ENCODE results near the gene ANKRD52.

ANKRD52 gene

DNA sequence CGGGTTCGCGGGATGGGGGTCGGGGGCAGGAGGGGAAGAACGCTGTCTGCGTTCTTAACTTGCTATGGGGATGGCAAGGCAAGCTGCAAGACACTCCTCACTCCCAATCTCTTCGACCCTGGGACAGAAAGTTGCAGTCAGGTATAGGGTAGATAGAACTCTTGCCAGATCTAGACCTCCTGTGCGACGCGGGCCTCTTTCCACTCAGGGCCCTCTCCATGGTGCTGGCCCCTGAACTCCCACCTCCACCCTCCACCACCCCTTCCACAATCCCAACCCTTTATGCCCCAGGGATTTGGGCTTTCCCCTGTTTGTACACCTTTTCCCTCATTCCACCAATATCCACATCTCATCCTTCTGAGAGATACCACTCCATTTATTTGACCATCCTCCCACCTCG lies 33.2 kb downstream of the ANKRD52 start:
- WGBS, 2 experiments = 88 to 92% methylated on average over 11 of the region's 11 CpGs
- no peak overlapping the region for H3K27ac ChIP-seq (ENCODE audit: insufficient read depth, low read depth, low read length, poor library complexity, severe bottlenecking)
- peaks cover 4% of the 10 kb centered on the region for H3K4me1 ChIP-seq (ENCODE audit: control insufficient read depth, insufficient read depth, low read length)
- H3K4me3 ChIP-seq (ENCODE audit: insufficient read depth, low read depth, low read length) = peak overlapping the region; percentile 55
- no peaks in the 10 kb centered on the region for H3K36me3 ChIP-seq (ENCODE audit: control insufficient read depth, insufficient read depth, low read length)
- H3K27me3 ChIP-seq (ENCODE audit: control insufficient read depth, insufficient read depth, low read length, poor library complexity, severe bottlenecking) = no peaks in the 10 kb centered on the region
- H3K9me3 ChIP-seq (ENCODE audit: control insufficient read depth, low read length) = no peaks in the 10 kb centered on the region

DNA sequence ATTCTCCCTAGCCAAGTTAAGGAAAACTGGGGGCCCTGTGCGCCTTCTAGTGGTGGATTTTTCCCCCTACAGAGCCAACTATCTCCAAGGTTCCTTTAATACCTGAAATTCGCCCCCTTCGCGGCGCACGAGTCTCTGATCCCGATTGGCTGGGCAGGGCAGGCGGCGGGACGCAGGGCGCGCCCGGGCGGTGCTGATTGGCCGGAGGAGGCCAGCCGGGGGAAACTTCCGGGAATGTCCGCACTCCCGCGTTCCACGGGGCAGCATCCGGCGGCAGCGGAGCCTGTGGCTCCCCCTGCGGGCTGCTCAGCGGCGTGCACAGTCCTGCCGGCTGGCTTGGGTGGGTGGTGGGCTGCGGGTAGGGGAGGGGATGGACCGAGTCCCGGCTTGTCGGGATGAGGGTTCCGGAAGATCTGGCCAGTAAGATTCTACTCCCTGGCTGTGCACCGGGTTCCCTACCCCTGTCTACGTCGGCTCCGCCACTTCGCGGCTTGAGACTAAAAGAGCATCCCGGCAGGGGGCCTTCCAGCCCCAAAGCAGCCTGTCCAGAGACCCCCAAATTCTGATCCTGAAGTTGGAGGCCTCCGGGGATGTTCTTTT lies 34.0 kb downstream of the ANKRD52 start, which contains the start of gene NABP2:
Gene NABP2, plus strand, starts transcription at position 241 of the 600 bp plus-strand sequence. CDS start 515 bp downstream, outside the sequence.
- Histone ChIP-seq H3K9me3 (ENCODE audit: control insufficient read depth, low read length) (no peaks in the 10 kb centered on the region), H3K36me3 (ENCODE audit: control insufficient read depth, insufficient read depth, low read length) (no peaks in the 10 kb centered on the region), H3K27ac (ENCODE audit: insufficient read depth, low read depth, low read length, poor library complexity, severe bottlenecking) (peak within 1 kb of the TSS; percentile 52), H3K4me3 (ENCODE audit: insufficient read depth, low read depth, low read length) (peak within 1 kb of the TSS; percentile 55), H3K27me3 (ENCODE audit: control insufficient read depth, insufficient read depth, low read length, poor library complexity, severe bottlenecking) (no peaks in the 10 kb centered on the region), H3K4me1 (ENCODE audit: control insufficient read depth, insufficient read depth, low read length) (peaks cover 4% of the 10 kb centered on the region)
- WGBS, 2 experiments = 3% methylated on average over 41 of the region's 41 CpGs

DNA sequence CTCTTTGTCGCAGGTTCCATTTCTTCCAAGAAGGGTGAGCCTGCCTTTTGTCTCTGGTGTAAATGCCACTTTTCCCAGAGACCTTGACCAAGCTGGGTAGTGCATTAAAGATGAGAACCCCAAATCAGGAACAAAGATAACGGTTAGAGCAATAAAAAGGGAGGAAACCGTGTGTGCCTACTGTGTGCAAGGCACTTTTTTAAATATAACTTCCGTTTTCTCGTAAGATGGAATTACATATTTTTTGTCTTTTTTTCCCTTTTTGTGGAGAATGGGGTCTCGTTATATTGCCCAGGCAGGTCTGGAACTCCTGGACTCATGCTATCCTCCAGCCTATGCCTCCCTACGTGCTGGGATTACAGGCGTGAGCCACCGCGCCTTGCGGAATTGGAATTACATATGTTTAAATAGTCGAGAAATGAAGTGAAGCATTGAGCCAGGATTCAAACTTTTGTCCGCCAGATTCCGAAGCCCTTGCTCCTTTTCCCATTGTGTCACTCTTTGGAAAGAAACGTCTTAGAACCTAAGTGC lies 34.5 kb downstream of the ANKRD52 start:
- no peaks in the 10 kb centered on the region for H3K27me3 ChIP-seq (ENCODE audit: control insufficient read depth, insufficient read depth, low read length, poor library complexity, severe bottlenecking)
- H3K4me3 ChIP-seq (ENCODE audit: insufficient read depth, low read depth, low read length) = peak overlapping the region; percentile 55
- WGBS, 2 experiments = 67 to 71% methylated on average over 15 of the region's 15 CpGs
- H3K9me3 ChIP-seq (ENCODE audit: control insufficient read depth, low read length) = no peaks in the 10 kb centered on the region
- no peaks in the 10 kb centered on the region for H3K36me3 ChIP-seq (ENCODE audit: control insufficient read depth, insufficient read depth, low read length)
- peaks cover 4% of the 10 kb centered on the region for H3K4me1 ChIP-seq (ENCODE audit: control insufficient read depth, insufficient read depth, low read length)
- H3K27ac ChIP-seq (ENCODE audit: insufficient read depth, low read depth, low read length, poor library complexity, severe bottlenecking) = peak overlapping the region; percentile 52

DNA sequence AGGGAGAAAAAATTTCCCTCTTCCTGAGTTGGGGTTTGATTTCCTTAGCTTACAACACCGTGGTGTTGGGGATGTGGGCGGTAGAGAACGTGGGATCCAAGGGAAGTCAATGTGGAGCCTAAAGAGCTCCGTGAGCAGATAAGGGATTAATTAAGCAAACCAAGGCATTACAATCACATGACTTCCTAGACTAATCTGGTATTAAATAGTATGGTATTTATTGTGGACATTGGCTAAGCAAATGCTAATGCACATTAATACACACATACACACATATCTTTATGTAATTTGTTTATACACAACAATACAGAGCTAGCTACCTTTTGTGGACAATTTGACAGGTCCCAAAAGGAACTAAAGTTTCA lies 35.7 kb downstream of the ANKRD52 start:
- 90 to 91% methylated on average over 4 of the region's 4 CpGs for WGBS, 2 experiments

DNA sequence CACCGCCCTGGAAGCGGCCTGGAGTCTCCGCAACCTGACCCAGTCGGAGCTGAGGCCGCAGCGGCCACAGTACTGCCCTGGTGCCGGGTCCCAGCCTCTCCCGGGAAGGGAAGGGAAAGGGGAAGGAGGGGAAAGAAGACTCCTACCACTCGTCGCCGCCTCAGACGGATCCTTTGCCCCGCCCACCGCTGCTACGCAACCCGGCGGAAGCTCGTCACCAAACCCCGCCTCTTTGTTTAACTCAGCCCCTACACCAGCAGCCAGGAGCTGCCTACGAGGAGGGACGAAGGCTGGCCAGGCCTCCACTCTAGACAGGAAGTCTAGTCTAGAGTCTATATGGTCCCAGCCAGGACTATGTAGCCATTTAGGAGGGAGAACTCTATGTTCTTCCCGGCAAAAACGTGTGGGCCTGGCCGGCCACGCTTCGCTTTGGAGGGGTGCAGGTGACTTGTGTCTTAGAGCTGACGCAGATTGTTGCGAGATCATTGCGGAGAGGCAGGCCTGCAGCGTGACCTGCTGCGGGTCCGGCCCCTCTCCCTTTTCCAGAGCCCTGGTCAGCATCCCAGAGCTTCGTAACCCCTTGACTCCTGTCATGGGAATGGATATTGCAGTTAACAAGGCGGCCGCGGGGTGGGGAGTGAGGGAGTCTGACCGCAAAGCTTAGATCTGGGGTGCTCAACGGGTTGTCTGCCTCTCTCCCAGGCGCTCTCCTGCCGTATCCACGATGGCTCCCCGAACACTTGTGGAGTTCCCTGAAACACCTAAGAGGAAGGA lies 36.2 kb downstream of the ANKRD52 start, which contains the start of gene RNF41:
Gene RNF41, minus strand, starts transcription at position 166 of the 774 bp plus-strand sequence. CDS start 7,875 bp downstream, outside the sequence.
- Histone ChIP-seq H3K27me3 (ENCODE audit: control insufficient read depth, insufficient read depth, low read length, poor library complexity, severe bottlenecking) (no peaks in the 10 kb centered on the region), H3K4me3 (ENCODE audit: insufficient read depth, low read depth, low read length) (peak within 1 kb of the TSS; percentile 81), H3K9me3 (ENCODE audit: control insufficient read depth, low read length) (no peaks in the 10 kb centered on the region), H3K27ac (ENCODE audit: insufficient read depth, low read depth, low read length, poor library complexity, severe bottlenecking) (peak within 1 kb of the TSS; percentile 92), H3K36me3 (ENCODE audit: control insufficient read depth, insufficient read depth, low read length) (peaks cover 2% of the 10 kb centered on the region), H3K4me1 (ENCODE audit: control insufficient read depth, insufficient read depth, low read length) (peaks cover 4% of the 10 kb centered on the region)
- WGBS, 2 experiments = 25 to 27% methylated on average over 42 of the region's 42 CpGs

More for the DNA sequence above, 35.7 kb downstream of the ANKRD52 start:
- no peaks in the 10 kb centered on the region for H3K9me3 ChIP-seq (ENCODE audit: control insufficient read depth, low read length)
- H3K36me3 ChIP-seq (ENCODE audit: control insufficient read depth, insufficient read depth, low read length) = no peaks in the 10 kb centered on the region
- H3K27me3 ChIP-seq (ENCODE audit: control insufficient read depth, insufficient read depth, low read length, poor library complexity, severe bottlenecking) = no peaks in the 10 kb centered on the region
- H3K4me3 ChIP-seq (ENCODE audit: insufficient read depth, low read depth, low read length) = peak overlapping the region; percentile 81
- H3K27ac ChIP-seq (ENCODE audit: insufficient read depth, low read depth, low read length, poor library complexity, severe bottlenecking) = peak overlapping the region; percentile 79
- peaks cover 4% of the 10 kb centered on the region for H3K4me1 ChIP-seq (ENCODE audit: control insufficient read depth, insufficient read depth, low read length)

DNA sequence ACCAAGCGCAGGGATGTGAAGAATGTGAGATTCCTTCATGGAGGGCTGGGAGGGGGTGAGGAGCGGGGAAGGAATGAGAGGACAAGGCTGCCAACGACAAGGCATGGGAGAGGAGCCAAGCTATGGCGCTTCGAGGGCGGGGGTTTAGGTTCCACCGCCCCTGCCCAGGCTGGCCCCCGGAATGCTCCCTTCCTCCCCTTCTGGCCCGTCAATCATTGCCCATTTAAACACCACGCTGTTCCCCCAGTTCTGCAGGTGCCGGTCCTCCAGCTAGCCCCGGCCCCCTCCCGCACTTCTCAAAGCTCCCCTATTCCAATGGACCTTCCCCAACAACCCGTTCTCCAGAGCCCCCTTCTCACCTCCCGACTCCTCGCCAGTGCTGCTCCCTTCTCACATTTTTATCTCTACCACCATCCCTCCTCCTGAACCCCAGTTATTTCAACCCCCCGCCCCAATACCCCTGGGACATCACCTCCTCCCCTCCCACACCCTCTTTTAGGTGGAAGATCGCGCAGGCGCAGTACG lies 36.9 kb downstream of the ANKRD52 start:
- 0% methylated on average over 21 of the region's 21 CpGs for WGBS, 2 experiments
- peaks cover 4% of the 10 kb centered on the region for H3K36me3 ChIP-seq (ENCODE audit: control insufficient read depth, insufficient read depth, low read length)
- peaks cover 4% of the 10 kb centered on the region for H3K4me1 ChIP-seq (ENCODE audit: control insufficient read depth, insufficient read depth, low read length)
- no peaks in the 10 kb centered on the region for H3K27me3 ChIP-seq (ENCODE audit: control insufficient read depth, insufficient read depth, low read length, poor library complexity, severe bottlenecking)
- peak overlapping the region; percentile 81 for H3K4me3 ChIP-seq (ENCODE audit: insufficient read depth, low read depth, low read length)
- H3K27ac ChIP-seq (ENCODE audit: insufficient read depth, low read depth, low read length, poor library complexity, severe bottlenecking) = peak overlapping the region; percentile 92
- H3K9me3 ChIP-seq (ENCODE audit: control insufficient read depth, low read length) = no peaks in the 10 kb centered on the region

DNA sequence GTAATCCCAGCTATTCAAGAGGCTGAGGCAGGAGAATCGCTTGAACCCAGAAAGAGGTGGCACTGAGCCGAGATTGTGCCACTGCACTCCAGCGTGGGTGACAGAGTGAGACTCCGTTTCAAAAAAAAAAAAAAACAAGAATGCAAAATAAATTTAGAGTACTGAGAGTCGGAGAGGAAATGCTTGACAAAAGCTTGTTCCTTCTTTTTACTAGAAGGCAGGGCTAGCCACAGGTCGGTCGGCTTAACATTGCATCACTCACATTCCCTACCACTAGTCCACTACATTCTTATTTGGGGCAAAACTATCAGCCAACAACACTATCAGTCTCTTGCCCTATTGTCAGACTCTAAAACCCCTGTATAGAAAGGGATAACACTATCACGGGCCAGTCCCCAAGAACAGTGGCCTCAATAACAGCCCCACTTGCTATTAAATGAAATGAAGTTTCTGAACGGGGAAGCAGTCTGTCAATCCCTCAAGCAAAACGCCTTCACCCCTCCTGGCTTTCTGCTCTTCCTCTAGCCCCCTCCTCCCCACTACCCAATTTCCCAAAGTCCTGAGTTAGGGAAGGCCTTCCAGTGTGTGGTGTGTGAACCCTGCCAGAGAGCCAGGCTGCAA lies 37.5 kb downstream of the ANKRD52 start:
- Histone ChIP-seq H3K27me3 (ENCODE audit: control insufficient read depth, insufficient read depth, low read length, poor library complexity, severe bottlenecking) (no peaks in the 10 kb centered on the region), H3K9me3 (ENCODE audit: control insufficient read depth, low read length) (no peaks in the 10 kb centered on the region), H3K4me3 (ENCODE audit: insufficient read depth, low read depth, low read length) (peak overlapping the region; percentile 81), H3K27ac (ENCODE audit: insufficient read depth, low read depth, low read length, poor library complexity, severe bottlenecking) (peak overlapping the region; percentile 92), H3K36me3 (ENCODE audit: control insufficient read depth, insufficient read depth, low read length) (peaks cover 4% of the 10 kb centered on the region), H3K4me1 (ENCODE audit: control insufficient read depth, insufficient read depth, low read length) (peaks cover 4% of the 10 kb centered on the region)
- WGBS, 2 experiments = 43 to 48% methylated on average over 10 of the region's 10 CpGs

DNA sequence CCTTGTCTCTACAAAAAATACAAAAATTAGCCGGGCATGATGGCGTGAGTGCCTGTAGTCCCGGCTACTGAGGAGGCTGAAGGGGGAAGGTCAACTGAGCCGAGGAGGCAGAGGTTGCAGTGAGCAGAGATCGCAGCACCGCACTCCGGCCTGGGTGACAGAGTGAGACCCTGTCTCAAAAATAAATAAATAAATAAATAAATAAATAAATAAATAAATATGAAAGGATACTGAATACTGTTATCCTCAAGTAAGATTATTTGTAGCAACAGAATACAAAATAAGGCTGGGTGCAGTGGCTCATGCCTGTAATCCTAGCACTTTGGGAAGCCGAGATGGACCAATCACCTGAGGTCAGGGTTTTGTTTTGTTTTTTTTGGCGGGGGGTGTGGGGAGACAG lies 38.3 kb downstream of the ANKRD52 start:
- 91 to 95% methylated on average over 7 to 8 of the region's 9 CpGs for WGBS, 2 experiments
- Histone ChIP-seq H3K27ac (ENCODE audit: insufficient read depth, low read depth, low read length, poor library complexity, severe bottlenecking) (no peak overlapping the region), H3K36me3 (ENCODE audit: control insufficient read depth, insufficient read depth, low read length) (peaks cover 4% of the 10 kb centered on the region), H3K9me3 (ENCODE audit: control insufficient read depth, low read length) (no peaks in the 10 kb centered on the region), H3K4me1 (ENCODE audit: control insufficient read depth, insufficient read depth, low read length) (peaks cover 4% of the 10 kb centered on the region), H3K27me3 (ENCODE audit: control insufficient read depth, insufficient read depth, low read length, poor library complexity, severe bottlenecking) (no peaks in the 10 kb centered on the region), H3K4me3 (ENCODE audit: insufficient read depth, low read depth, low read length) (no peak overlapping the region)

DNA sequence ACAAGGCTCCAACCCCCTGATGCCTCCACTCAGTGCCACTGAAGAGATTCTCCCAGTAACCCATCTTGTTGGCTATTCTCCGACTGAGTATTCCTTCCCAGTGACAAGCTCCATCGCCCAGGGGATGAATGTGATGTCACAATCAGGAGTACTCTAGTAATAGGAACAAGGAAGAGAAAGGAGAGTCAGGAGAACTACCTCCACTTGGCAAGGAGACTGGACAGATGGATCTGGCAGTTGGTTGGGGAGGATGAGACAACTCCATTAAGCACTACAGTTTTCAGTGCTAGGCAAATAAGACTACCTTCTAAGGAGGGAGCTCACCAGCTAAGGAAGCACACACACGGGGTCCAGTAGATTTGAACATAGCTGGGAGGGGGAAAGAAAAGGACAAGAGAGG lies 41.7 kb downstream of the ANKRD52 start:
- peaks cover 4% of the 10 kb centered on the region for H3K4me1 ChIP-seq (ENCODE audit: control insufficient read depth, insufficient read depth, low read length)
- H3K4me3 ChIP-seq (ENCODE audit: insufficient read depth, low read depth, low read length) = no peak overlapping the region
- H3K9me3 ChIP-seq (ENCODE audit: control insufficient read depth, low read length) = no peaks in the 10 kb centered on the region
- no peaks in the 10 kb centered on the region for H3K27me3 ChIP-seq (ENCODE audit: control insufficient read depth, insufficient read depth, low read length, poor library complexity, severe bottlenecking)
- WGBS, 2 experiments = 95 to 97% methylated on average over 3 of the region's 3 CpGs
- peaks cover 29% of the 10 kb centered on the region for H3K36me3 ChIP-seq (ENCODE audit: control insufficient read depth, insufficient read depth, low read length)
- no peak overlapping the region for H3K27ac ChIP-seq (ENCODE audit: insufficient read depth, low read depth, low read length, poor library complexity, severe bottlenecking)

DNA sequence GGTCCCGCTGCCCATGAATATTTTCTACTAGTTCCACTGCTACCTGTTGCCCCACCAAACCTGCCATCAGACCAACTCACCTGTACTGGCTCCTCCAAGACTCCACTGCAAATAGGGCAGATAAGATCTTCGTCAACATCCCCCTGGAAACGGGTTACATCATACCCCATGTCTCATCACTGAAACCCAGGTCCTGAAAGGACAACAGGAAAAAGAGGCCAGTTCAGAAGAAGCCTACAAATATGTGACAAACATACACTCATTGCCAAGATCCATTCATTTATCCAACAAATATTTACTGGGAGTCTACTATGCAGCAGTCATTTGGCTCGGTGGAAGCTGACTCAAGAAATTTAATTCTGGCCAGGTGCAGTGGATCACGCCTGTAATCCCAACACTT lies 44.3 kb downstream of the ANKRD52 start:
- H3K27ac ChIP-seq (ENCODE audit: insufficient read depth, low read depth, low read length, poor library complexity, severe bottlenecking) = no peak overlapping the region
- no peaks in the 10 kb centered on the region for H3K9me3 ChIP-seq (ENCODE audit: control insufficient read depth, low read length)
- no peaks in the 10 kb centered on the region for H3K4me1 ChIP-seq (ENCODE audit: control insufficient read depth, insufficient read depth, low read length)
- no peaks in the 10 kb centered on the region for H3K27me3 ChIP-seq (ENCODE audit: control insufficient read depth, insufficient read depth, low read length, poor library complexity, severe bottlenecking)
- no peak overlapping the region for H3K4me3 ChIP-seq (ENCODE audit: insufficient read depth, low read depth, low read length)
- H3K36me3 ChIP-seq (ENCODE audit: control insufficient read depth, insufficient read depth, low read length) = peaks cover 46% of the 10 kb centered on the region
- WGBS, 2 experiments = 90 to 94% methylated on average over 5 of the region's 5 CpGs

Data from ectodermal cell (in vitro differentiated cells).